Prostate gland (tissue), 2 donors: ENCODE results near the gene POTEF.

Experiments
- POLR2A ChIP-seq: fragments of 450-650 bp; IDR thresholded peaks from one replicate; pipeline ENCODE4 v1.6.1; 2016; ENCODE audit warnings: antibody characterized with exemption, mild to moderate bottlenecking
- TF ChIP-seq, protein P1 (sequence below), 4 experiments: fragments of 200-600 bp in 2 of 4; fragments of 450-650 bp in 2 of 4; sonication (generic) in 2 of 4; IDR thresholded peaks; 1 replicate in 3 of 4; 2 replicates in 1 of 4; pipeline ENCODE4 v1.5.1; 2016 to 2019; ENCODE audit warnings: antibody characterized with exemption in 4 of 4, mild to moderate bottlenecking in 2 of 4, moderate library complexity in 2 of 4

- TF ChIP-seq POLR2A = no peak
- TF ChIP-seq, protein P1, sequence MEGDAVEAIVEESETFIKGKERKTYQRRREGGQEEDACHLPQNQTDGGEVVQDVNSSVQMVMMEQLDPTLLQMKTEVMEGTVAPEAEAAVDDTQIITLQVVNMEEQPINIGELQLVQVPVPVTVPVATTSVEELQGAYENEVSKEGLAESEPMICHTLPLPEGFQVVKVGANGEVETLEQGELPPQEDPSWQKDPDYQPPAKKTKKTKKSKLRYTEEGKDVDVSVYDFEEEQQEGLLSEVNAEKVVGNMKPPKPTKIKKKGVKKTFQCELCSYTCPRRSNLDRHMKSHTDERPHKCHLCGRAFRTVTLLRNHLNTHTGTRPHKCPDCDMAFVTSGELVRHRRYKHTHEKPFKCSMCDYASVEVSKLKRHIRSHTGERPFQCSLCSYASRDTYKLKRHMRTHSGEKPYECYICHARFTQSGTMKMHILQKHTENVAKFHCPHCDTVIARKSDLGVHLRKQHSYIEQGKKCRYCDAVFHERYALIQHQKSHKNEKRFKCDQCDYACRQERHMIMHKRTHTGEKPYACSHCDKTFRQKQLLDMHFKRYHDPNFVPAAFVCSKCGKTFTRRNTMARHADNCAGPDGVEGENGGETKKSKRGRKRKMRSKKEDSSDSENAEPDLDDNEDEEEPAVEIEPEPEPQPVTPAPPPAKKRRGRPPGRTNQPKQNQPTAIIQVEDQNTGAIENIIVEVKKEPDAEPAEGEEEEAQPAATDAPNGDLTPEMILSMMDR (IDR thresholded peaks at IDR 0.05) = no peak
Observed at GRCh38 chr2:130160131-130160530, 31.1 kb upstream of the POTEF start.
